ENCODE measurements around the gene TSPAN8.
"Not testable (repeated sequence)": the region's sequence is repeated elsewhere in the genome, so short reads cannot be mapped to it uniquely, and the experiment has no call there.

Gene TSPAN8

DNA sequence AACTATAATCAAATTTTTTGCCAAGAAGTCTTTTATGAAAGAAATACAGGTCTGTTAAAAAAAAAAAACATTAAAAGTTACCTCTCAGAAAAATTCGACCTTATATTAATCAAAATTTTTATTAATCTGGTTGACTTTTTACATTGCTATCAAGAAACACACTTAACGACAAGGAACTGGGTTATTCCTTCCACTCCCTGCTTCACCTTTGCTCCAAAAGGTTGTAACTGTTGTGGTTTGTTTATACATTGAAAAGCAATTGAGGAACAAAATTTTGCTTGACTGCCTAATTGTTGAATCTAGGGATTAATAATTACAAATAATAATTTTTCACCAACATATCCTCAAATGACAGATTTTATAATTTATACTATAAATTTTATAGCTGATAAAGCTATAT, 28.4 kb downstream of the TSPAN8 start:
- in situ Hi-C loops (cut with MboI; ENCODE audit: low sequenced_read_pairs): no loop called here

GRCh38 chr12:71128191-71128788, 29.5 kb downstream of the TSPAN8 start:
- in situ Hi-C loops (cut with MboI; ENCODE audit: low sequenced_read_pairs): no loop called here

- in situ Hi-C loops (cut with MboI; ENCODE audit: low sequenced_read_pairs): no loop called here
Measured at GRCh38 chr12:71125949-71126348, 31.9 kb downstream of the TSPAN8 start.

GRCh38 chr12:71125515-71125914, 32.3 kb downstream of the TSPAN8 start:
- in situ Hi-C loops (cut with MboI; ENCODE audit: low sequenced_read_pairs): no loop called here

GRCh38 chr12:71124835-71125460, 32.9 kb downstream of the TSPAN8 start:
- in situ Hi-C loops (cut with MboI; ENCODE audit: low sequenced_read_pairs): no loop called here

DNA sequence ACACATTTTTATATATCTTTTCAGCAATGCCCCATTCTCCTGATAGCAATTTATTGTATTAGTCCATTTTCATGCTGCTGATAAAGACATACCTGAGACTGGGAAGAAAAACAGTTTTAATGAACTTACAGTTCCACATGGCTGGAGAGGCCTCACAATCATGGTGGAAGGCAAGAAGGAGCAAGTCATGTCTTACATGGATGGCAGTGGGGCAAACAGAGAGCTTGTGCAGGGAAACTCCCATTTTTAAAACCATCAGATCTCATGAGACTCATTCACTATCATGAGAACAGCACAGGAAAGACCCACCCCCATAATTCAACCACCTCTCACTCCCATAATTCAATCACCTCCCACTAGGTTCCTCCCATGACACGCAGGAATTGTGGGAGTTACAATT, 44.7 kb downstream of the TSPAN8 start:
- in situ Hi-C loops (cut with MboI; ENCODE audit: low sequenced_read_pairs): not testable (repeated sequence)

GRCh38 chr12:71109834-71110233, 48.0 kb downstream of the TSPAN8 start:
- in situ Hi-C loops (cut with MboI; ENCODE audit: low sequenced_read_pairs): no loop called here

DNA sequence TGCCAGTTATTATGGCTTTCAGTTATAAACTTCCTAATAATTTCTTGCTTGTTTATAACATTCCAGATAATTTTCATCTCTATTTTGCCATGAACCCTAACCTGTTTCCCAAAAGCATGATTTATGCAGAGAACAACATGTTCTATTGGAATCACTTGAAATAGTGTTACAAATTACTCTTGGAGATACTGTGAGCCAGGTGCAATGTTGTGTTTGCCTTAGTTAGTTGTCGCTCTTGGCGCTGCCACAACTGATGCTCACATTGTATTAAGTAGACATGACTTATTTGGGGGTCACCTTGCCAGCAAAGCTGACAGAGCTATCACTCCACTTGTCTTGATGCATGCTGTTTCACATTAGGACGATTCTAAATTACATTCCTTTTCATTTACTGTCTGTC, 49.4 kb downstream of the TSPAN8 start:
- in situ Hi-C loops (cut with MboI; ENCODE audit: low sequenced_read_pairs): no loop called here

DNA sequence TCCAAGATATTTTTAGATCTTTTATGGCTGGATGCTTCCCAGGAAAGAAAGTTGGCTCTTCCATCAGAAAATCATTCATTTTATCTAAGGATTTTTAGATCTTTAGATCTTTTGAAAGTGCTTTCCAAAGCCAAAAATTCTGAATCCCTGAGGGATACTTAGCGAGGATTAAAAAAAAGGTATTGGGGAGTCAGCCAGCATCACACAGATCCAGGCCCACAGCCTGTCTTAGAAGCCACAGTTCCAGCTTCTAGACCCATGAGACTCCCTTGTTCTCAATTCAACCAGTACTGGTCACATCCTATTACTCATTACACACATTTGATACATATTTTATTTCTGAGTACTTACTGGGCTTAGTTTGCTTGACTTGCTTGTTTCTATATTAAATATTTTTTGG, 49.9 kb downstream of the TSPAN8 start:
- in situ Hi-C loops (cut with MboI; ENCODE audit: low sequenced_read_pairs): no loop called here

DNA sequence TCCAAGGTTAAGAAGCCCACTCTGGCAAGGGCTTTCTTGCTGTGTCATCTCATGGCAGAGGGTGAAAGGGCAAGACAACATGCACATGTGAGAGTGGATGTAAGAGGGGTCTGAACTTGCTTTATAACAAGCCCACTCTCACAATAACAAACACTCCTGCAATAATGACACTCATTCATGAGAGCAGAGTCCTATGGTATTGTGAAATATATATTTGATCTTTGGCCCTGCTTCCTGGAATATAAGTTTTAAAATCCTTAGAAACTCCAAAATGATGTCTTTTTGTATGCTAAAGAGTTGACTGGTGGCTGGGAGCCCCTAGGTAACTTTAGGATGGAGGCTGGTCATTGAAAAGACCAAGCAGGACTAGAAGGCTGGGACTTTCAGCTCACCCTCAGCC, 51.8 kb downstream of the TSPAN8 start:
- in situ Hi-C loops (cut with MboI; ENCODE audit: low sequenced_read_pairs): no loop called here

DNA sequence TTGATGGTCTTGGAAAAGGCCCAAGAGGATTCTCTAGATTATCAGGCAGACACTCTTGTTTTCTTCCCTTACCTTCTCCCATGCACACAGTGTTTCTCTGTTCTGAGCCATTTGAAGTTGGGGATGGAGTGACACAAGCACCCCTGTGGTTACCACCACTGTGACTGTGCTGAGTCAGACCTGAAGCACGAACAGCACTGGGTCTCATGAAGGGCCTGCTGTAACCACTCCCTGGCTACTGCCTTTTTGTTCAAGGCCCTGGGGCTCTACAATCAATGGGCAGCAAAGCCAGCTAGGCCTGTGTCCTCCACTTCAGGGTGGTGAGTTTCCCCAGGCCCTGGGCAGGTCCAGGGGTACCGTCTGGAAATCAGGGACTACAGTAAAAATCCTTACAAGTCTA, 65.5 kb downstream of the TSPAN8 start:
- in situ Hi-C loops (cut with MboI; ENCODE audit: low sequenced_read_pairs): no loop called here

GRCh38 chr12:71090971-71091370, 66.8 kb downstream of the TSPAN8 start:
- in situ Hi-C loops (cut with MboI; ENCODE audit: low sequenced_read_pairs): no loop called here

GRCh38 chr12:71085575-71085974, 72.2 kb downstream of the TSPAN8 start:
- in situ Hi-C loops (cut with MboI; ENCODE audit: low sequenced_read_pairs): no loop called here

DNA sequence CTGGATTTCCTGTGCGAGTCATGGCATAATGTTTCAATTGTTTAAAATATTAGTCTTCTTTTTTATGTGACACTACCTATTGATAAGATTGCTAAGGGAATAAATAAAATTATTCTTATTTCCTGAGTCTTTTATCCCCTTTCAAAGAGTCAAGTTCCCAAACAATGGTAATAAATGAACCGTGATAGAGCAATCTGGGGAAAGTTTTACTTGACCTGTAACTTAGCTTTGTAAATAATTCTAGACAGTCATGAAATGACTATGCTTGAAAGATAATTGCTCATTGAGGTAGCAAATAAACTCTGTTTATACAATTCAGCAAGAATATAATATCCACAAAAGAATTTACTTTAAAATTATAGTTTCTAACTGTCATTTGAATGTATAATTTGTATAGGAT, 82.1 kb downstream of the TSPAN8 start:
- in situ Hi-C loops (cut with MboI; ENCODE audit: low sequenced_read_pairs): no loop called here

Measured in hTERT RPE-1 (cell line).